GM19397 (cell line): ENCODE measurements around the gene SCGB2A2.

Experiments
- ATAC-seq: cut with Tn5 transposase; IDR thresholded peaks from one replicate; pipeline ENCODE4 v1.9.1; 2021; ENCODE audit warnings: mild to moderate bottlenecking, moderate library complexity; ENCODE audit not compliant: unreplicated experiment

SCGB2A2 gene

DNA sequence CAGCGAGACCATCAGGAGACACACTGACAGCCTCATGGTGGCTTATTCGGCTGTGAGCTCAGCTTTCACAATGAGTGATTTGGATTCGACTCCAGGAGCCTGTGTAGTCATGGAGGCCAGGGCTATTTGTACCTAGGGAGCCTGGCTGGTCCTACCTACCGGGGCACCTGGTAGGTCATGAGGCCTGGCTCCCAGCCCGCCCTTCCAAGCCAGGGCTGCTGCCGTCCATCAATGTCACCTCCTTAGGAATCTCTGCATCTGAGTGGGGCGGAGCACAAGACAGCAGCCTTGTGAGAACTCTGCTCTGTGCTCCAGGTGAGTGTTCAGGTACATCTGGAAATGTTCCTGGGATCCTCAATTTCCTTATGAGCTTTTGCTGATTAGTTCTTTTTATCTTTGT lies 29.0 kb downstream of the SCGB2A2 start, which contains the start of gene SCGB1D4:
Gene SCGB1D4, minus strand, starts transcription at position 101 of the 400 bp plus-strand sequence. Its CDS starts 65 bp downstream, at position 36.
- no peak for ATAC-seq

DNA sequence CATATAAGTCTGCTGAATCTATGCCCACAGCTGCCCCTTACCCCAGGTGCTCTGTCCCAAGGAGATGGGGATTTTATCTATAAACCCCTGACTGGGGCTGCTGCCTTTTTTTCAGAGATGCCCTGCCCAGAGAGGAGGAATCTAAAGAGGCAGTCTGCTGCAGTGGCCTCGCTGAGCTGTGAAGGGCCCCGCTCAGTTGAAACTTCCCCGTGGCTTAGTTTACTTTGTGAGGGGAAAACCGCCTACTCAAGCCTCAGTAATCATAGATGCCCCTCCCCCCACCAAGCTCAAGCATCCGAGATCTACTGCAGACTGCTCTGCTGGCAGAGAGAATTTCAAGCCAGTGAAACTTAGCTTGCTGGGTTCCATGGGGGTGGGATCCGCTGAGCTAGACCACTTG lies 36.3 kb downstream of the SCGB2A2 start:
- ATAC-seq = no peak

DNA sequence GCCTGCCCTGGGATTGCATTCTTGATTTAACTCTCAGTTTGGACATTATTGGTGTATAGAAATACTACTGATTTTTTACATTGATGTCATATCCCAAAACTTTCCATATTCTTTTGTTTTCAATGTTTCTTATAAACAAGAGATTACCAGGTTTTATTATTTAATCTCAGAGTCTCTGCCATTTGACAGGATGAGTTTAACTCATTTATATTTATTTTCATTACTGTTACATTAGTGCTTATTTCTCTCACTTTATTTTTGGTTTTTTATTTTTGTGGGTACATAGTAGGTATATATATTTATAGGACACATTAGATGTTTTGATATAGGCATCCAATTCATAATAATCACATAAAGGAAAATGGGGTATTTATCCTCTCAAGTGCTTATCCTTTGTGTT lies 38.0 kb downstream of the SCGB2A2 start:
- no peak for ATAC-seq

DNA sequence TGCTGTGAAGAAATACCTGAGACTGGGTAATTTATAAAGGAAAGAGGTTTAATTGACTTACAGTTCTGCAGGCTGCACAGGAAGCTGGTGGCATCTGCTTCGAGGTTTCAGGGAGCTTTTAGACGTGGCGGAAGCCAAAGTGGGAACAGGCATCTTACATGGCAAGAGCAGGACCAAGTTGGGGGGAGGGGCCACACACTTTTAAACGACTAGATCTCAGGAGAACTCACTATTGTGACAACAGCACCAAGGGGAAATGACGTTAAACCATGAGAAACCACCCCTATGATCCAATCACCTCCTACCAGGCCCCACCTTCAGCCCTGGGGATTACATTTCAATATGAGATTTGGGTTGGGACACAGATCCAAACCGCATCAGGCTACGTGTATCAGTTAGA lies 40.0 kb downstream of the SCGB2A2 start:
- ATAC-seq = no peak

DNA sequence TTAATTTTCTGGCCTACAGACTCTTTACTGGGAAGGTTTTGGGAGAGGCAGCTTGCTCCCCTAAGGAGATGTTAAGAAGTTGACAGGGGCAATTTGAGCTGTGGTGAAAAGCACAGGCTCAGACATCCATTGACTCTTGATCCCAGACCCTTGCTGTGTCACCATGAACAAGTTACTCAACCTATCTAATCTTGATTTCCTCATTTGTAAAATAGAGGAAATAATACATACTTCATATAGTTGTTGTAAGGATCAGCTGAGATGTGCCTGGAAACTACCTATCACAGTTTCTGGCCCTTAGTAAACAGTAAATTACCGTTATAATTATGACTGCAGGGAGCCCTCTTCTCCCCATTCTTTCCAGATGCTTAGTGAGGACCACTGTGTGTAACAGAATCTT lies 45.5 kb downstream of the SCGB2A2 start:
- ATAC-seq = no peak

DNA sequence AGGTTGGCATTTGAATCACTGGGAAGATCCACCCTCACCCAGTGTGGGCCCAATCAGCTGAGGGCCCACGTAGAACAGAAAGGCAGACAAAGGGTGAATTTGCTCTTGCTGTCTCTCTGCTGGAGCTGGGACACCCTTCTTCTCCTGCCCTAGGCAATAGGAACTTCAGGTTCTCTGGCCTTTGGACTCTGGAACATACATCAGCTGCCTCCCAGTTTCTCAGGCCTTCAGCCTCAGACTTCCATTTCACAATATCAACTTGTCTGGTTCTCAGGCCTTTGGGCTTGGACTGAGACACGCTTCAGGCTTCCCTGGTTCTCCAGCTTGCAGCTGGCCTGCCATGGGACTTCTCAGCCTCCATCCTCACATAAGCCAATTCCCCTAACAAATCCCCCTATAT lies 52.6 kb downstream of the SCGB2A2 start:
- no peak for ATAC-seq
